Stimulated activated CD4-positive, alpha-beta T cell treated with anti-CD3 and anti-CD28 coated beads, TNF-alpha, amount 100 ng/mL, for 4 hours (primary cell): ENCODE data around the gene PRDM16.

Experiments used
- DNase-seq, 3 experiments: peaks; one replicate each; pipeline ENCODE4 v3.0.0-alpha.2; 2020; ENCODE audit warnings: low read depth in 3 of 3

PRDM16 gene

DNA sequence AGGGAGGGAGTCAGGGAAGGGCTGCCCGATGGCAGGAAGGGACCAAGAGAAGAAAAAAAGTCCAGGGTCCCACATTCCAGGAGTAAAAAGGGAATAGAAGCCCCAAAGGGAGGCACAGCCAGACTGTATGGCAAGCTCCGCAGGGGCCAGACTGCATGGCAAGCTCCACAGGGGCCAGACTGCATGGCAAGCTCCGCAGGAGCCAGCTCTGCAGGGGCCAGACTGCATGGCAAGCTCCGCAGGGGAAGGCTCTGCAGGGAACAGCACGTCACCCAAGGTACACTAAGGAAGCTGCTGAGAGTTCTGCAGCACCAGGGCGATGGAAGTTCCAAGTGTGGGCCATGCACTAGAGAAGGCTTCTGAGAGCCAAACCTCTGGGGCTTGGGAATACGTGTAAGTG lies 228.8 kb downstream of the PRDM16 start:
- no peak for DNase-seq

DNA sequence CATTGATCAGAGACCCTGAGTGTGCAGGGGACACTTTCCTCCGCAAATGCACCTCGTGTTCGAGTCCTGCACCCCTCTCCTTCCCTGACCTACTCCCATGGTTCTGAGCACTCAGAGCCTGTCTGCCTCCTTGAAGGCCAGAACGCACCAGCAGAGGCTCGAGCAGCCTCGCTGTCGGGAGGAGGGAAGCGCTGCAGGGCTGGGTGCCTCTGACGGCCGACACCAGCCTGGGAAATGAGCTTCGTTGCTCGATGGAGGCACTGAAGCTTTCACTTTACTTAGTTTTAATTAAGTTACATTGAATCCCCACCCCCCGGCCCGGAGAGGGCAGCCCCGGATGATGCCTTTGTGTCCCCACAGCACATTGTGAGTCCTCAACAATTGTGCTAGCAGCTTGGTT lies 229.2 kb downstream of the PRDM16 start:
- DNase-seq: no peak

DNA sequence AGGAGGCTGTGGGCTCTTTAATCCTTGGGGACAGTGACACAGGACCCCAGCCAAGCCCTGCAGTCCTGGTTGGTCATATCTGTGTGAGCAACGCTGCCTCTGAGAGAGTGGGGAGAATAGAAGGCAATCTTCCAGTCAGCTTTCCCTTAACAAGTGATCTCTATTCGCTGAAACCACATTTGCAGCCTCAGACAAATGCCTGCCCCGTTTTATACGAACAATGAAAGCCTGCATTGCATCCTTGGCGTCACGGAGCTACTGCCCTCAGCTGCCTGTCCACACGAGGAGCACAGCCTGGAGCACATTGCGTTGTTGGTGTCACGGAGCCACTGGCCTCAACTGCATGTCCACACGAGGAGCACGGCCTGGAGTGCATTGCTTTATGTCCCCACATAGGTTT lies 235.2 kb downstream of the PRDM16 start:
- no peak for DNase-seq

DNA sequence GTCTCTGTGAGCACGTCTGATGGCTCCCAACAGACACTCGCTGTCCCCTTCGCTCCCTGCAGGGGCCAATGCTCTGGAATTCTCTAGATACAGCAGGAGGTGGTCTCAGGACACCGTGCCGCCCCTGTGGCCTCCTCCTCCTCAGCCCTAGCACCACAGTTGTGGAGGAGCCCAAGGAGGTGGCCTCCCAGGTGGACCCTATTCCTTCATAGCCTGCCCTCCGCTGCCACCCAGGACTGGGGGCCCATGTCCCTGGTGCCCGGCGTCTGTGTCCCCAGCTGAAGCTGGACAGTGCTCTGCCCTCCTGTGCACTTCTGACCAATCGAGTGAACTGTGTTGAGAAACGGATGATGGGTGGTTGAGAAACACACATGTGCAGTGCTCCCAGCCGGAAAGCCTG lies 235.7 kb downstream of the PRDM16 start:
- DNase-seq: no peak

DNA sequence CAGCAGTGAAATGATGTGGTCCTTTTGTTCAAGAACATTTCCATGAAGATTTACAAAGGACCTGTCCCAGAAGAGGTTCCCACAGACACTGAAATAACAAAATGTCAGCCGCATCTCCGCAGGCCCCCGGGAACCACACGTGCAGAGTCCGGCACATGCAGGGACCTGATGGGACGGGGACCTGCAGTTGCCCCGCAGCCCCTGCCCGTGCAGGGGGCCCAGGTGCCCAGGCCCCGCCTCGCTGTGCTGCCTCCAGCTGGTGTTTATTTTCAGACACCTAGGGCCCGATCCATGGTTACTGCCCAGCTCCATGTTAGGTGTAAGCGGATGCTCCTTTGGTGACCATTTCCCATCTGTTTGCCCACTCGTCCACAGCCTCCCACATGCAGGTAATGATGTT lies 236.2 kb downstream of the PRDM16 start:
- no peak for DNase-seq

DNA sequence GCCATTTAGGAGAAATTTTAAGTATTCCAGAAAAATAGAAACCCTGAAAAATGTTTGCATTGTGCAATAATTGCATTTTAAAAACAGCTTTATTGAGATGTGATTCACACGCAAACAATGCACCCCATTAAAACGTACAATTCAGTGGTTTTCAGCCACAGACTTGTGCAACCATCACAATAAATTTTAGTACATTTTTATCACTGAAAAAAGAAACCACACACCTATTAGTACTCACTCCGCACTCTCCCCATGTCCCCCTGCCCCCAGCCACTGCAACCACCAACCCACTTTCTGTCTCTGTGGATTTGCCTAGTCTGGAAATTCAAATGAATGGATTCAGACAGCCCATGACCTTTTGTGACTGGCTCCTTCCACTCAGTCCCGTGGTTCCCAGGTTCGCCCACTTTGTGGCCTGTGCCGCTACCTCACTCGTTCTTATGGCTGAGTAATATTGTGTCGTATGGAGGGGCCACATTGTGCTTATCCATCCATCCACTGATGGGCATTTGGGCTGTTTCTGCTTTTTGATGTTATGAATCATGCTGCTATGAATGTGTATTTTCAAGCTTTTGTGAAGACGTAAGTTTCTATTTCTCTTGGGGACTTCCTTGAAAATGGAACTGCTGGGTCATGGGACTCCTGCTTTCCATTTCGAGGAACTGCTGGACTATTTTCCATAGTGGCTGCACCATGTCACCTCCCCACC lies 237.7 kb downstream of the PRDM16 start:
- DNase-seq: no peak

DNA sequence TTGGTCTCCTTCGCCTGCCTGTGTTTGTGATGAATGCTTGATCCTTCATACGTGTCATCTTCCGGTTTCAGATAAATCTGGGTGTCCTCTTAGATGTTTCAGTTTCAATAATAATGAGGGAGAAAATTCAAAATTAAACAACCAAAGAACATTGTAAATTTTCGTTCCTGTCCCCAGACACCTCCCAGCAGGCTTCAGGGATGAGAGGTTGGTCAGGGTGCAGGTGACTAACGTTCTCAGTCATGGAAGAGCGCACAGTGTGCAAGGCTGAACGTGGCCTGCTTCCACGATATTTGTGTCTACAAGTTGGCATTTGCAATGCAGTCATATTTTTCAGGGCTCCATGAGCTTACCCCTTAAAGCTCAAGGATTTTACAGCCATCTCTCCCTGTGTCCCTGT lies 238.4 kb downstream of the PRDM16 start:
- no peak for DNase-seq

DNA sequence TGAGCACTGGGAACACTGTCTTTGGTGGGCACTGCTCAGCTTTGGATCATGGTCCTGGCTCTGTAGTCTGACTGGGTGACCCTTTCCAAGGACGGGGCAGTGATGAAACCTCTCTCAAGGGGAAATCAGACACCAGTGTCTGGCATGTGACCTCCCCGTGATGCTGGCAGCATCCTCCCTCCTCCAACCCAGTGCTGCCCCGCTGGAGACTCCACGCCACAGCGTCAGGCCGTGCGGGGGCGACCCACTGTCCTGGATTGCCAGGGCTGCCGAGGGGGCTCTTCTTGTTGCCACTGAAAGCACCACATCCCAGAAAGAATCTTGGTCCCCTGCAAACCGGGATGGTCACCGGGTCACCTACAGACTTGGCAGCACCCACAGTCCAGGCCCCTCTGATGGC lies 239.1 kb downstream of the PRDM16 start:
- no peak for DNase-seq

DNA sequence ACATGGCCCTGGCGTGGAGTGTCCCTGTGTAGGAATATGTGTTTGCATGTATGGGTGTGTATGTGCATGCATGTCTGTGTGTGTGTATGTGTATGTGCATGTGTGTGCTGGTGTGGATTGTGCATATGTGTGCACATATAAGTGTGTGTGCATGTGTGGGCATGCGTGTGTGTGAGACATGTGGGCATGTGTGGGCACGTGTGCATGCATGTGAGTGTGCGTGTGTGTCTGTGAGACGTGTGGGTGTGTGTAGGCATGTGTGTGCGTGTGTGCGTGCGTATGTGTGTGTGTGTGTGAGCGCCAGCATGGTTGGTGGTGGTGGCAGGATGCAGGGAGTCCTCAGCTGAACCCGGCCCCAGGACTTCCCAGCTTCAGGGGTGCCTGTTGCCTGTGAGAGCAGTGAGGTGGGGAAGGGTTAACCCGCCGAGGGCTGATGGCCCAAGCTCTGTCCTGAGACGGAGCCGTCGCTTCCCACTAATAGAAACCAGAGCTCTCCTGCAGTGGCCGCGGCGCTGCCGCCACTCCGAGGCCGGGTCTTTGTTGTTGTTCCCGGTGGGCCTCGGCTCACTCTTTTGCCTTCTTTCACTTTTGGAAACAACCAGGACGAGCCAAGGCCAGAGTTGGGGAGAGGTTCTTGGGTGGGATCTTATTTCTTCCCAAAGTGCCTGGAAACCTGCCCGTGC lies 241.9 kb downstream of the PRDM16 start:
- DNase-seq: no peak

DNA sequence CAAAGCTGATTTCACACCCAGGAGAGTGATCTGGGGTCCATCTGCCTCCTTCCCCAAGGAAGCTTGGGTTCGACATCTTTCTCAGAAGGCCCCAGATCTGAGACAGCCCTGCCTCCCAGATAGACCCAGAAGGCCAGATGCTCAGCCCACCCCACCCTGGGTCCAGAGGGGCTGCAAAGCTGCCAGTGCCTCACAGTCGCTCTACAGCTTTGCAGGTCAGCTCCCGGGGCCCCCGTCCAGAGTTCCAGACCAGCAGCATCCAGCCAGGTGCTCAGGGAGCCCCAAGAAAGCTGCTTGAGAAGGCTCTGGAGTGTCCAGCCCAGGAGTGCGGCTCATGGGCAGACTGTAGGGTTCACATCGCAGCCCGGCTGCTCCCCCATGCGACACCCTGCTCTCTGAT lies 242.7 kb downstream of the PRDM16 start:
- DNase-seq: no peak

DNA sequence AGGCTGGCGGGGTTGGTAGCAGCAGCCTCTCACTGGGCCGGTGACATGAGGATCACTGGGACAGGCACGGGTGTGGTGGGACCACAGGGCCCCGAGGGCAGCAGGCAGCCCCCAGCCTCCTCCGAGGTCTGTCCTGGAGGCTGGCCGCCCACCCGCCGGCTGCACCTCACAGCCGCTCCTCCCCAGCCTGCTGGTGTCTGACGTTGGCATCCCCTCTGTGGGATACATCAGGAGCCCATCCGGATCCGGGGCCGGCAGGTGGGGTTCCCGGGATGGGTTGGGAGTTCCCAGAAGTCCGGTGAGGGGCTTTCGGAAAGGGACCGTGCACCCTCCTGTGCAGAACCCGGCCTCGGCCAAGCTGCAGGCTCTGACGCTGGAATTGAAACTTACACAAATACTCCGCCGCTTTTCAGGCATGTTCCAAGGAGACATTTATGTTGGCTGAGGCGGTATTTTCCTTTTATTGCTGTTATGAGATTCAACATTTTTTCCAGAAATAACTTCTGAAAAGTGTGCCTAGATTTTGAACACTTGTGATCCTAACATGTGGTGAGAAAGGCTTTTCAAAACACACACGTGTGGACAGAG lies 243.4 kb downstream of the PRDM16 start:
- no peak for DNase-seq

DNA sequence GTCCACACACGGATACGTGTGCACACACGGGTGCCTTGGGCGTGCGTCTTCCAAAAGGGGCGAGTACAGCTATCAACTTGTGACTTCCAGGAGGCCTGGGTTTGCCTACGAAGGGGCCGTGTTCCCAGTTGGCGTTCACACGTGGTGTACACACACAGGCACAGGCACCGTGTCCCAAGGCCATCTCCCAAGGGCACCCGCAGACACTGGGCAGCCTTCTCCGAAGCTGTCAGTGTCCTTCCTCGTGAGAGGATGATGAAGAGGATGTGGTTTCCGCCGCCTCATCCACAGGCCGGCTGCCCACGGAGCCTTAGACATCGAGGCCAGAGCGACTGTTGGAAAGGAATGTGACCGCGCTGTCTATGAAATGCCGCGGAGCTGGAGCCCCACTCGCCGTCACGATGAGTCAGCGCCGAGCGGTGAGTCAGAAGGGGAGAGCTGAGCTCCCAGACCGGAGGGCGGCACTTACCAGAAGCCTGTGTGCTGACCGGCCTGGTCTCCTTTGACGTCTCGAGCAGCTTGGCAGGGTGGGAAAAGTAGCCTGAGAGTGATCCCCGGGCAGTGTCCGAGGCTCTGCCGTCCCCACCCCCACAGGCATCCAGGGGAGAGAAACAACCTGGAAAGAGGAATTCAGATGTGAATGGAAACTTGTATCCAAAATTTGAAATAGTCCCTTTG lies 244.0 kb downstream of the PRDM16 start:
- peak in 2 of 3 experiments; percentile 13 to 46 for DNase-seq

DNA sequence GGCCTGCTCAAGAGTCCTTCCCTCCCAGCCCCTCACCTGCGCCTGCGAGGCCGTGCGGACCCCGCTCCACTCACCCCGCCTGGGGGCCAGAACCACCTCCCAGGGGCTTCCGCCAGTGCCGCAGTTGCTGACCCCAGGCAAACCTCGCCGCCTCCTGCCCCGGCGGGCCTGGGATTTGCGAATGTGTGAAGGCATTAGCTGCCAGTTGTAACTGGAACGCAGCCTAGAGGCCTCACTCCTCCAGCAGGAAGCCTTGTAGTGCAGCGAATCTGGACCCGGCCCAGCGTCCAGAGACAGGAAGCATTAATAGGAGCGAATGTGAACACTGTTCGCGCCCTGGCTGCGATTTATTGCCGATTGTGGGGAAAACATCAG lies 244.6 kb downstream of the PRDM16 start:
- DNase-seq: no peak

DNA sequence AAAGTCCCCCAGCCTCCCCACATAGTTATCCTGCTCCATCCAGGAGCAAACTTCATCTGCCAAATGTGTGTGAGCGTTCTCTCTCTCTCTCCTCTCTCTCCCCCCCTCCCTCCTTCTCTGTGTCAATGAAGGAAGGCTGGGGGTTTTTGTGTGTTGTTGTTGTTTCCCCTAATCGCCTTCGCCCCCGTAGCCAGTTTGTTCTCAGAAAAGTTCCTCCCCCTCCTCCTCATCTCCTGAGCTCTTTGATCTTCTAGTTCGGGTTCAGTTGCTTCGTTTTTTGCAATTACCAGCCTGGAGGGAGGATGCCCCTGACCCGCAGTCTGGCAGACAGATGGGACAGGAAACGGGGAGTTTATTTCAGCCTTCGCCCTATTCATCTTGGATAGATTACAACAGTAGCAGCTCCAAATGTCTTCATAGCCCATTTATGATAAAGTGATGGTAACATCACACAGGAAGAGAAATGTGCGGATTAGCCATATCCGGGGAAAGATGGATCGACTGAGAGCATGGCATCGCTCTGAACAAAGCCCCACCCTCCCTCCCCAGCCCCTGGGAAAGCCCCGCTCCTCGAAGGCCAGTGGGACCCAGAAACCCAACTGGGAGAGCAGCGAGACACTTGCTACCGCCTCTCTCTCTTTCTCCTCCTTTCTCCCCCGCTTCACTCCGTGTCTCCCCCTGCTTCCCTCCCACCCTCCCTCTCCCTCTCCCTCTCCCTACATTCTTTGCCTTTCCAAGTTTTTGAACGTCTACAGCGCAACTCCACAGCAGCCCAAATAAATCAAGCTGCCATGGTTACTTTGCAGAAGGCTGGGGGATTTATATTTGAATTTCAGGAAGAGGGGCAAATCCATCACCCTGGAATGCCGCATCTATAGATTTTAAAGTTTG lies 245.7 kb downstream of the PRDM16 start:
- DNase-seq: no peak

DNA sequence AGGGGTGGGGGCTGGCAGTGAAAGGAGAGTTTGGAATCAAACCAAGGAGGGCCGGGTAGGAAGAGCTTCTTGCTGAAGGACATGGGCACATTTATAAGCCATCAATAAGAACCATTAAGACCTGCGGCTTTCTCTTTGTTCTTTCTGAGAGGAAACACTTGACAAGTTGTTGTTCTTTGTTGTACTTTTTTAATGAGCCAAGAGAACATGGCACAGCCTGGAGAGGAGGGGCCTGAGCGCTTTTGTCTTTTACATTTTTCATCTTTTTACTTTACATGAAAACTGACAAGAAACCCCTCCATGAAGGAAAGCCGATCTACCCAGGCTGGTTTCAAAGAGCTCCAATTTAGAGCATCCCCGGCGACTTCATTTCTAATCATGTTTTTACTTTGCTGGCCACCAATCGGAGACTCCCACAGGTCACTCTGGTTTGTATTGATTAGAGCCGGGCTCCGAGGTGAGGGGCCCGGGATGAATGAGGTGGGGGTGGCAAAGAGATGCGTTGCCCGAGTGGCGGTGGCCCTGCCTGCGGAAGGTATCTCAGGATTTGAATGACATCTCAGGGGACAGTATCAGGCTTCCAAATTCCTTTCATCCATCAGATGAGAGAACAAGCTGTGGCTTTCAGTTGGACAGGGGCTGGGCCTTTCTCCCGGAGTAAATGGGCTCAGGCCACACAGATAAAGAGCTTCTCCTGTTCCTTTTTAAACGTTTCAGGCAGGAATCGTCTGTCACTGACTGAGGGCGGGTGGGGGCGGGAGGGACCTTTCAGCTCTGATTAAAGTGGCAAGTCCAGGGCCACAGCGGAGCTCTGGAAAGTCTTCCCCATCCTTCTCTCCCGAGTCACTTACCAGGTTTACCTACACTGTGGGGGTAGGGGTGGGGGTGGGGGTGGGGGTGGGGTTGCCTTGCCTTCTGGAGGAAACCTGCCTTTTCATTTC lies 246.7 kb downstream of the PRDM16 start:
- DNase-seq: no peak

DNA sequence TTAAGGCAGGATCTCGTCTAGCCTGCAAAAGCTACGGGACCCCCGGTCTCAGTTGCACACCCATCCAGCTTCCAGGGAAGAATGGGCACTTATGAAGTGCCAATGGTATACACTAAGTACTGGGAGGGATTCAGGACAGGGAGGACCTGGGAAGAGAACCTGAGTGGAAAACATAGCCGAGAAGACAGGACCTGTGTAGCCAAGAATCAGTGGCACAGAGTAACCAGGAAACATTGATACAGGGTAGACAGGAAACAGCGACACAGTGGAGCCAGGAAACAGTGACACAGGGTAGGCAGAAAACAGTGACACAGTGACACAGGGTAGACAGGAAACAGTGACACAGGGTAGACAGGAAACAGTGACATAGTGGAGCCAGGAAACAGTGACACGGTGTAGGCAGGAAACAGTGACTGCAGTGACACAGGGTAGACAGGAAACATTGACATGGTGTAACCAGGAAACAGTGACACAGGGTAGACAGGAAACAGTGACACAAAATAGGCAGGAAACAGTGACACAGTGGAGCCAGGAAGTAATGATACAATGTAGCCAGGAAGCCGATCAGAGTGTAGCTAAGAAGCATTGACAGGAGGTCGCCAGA lies 247.4 kb downstream of the PRDM16 start:
- DNase-seq: no peak

DNA sequence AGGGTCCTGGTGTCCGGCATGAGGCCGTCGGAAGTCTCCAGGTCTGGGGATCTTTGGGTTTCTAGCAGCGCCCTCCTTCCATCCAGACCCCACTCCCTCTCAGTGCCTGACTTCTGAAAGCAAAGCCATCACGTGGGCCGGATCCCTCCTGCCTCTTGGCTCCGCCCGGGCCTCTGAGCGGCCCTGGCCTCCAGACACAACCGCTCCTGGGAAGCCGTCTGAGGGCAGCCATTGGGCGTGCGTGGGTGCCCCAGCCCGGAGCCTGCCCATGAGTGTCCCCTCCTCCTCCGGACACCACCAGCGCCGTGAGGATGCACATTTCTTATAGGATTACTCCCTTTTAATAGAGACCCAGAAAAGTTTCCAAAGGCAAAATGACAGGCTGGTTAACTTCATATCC lies 248.5 kb downstream of the PRDM16 start:
- DNase-seq: no peak

DNA sequence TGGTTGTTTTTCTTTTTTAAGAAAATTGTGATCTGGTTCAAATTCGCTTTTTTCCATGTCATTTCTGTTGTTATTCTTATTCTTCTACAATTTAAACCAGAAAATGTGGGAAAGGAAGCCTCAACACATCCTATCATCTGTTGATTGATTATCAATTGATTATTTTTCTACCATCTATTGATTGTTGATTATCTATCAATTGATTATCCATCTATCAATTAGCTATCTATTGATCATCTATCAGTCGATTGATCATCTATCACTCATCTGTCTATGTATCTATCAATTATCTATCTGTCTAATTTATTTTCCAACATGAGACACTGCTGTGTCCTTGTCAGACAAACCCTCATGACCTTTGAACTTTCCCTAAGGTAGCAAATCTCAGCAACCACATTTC lies 249.3 kb downstream of the PRDM16 start:
- DNase-seq: no peak

DNA sequence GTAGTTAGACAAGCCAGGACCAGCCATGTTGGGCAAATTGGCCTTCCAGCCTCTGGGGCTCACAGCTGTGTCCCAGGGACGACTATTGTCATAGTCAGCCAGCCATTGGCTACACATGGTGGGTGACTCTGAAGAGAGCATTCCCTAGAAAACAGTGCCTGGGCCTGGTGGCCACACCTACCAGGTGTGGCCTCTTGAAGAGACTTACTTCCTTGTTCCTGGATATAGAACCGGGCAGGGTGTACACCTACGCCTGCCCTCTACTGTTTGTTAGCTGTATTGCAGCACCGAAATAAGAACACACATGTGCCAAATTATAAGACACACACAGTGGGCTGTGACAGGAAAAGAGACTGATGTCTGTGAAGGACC lies 250.9 kb downstream of the PRDM16 start:
- DNase-seq: no peak
